ENCODE results near the gene SERP2.

SERP2 gene

GRCh38 chr13:44364345-44365000, 9.2 kb upstream of the SERP2 start:
- Histone ChIP-seq H3K36me3 (ENCODE audit: control insufficient read depth in 2 of 2, insufficient read depth in 1 of 2, low read length in 2 of 2) (no peaks in the 10 kb centered on the region), H3K4me1 (ENCODE audit: control insufficient read depth, insufficient read depth, low read length) (peaks cover 2% of the 10 kb centered on the region; the same call in 1 of the 2 replicates), H3K4me3 (ENCODE audit: low read depth, low read length) (no peak overlapping the region), H3K27ac (ENCODE audit: extremely low read depth, low read depth, low read length) (no peak overlapping the region), H3K9me3 (ENCODE audit: control insufficient read depth, insufficient read depth, low read depth, low read length) (no peaks in the 10 kb centered on the region)
- TF ChIP-seq ZNF544 (tag by site-specific recombination; IDR thresholded peaks at IDR 0.05) (no peak), ZNF311 (tag by site-specific recombination; IDR thresholded peaks at IDR 0.05; ENCODE audit: borderline replicate concordance) (no peak), ZNF391 (tag by site-specific recombination; IDR thresholded peaks at IDR 0.05; ENCODE audit: borderline replicate concordance, low read depth) (no peak), IKZF3 (tag by site-specific recombination; IDR thresholded peaks at IDR 0.05) (no peak), ZNF658 (tag by site-specific recombination; IDR thresholded peaks at IDR 0.05) (no peak), PBX3 (CRISPR knock-in tag; IDR thresholded peaks at IDR 0.05) (no peak), HOXA7 (CRISPR knock-in tag; IDR thresholded peaks at IDR 0.05; ENCODE audit: borderline replicate concordance) (no peak), ZNF626 (tag by site-specific recombination; IDR thresholded peaks at IDR 0.05) (no peak), ZNF211 (tag by site-specific recombination; IDR thresholded peaks at IDR 0.05; ENCODE audit: low read depth) (no peak)
- TF ChIP-seq, protein P1, sequence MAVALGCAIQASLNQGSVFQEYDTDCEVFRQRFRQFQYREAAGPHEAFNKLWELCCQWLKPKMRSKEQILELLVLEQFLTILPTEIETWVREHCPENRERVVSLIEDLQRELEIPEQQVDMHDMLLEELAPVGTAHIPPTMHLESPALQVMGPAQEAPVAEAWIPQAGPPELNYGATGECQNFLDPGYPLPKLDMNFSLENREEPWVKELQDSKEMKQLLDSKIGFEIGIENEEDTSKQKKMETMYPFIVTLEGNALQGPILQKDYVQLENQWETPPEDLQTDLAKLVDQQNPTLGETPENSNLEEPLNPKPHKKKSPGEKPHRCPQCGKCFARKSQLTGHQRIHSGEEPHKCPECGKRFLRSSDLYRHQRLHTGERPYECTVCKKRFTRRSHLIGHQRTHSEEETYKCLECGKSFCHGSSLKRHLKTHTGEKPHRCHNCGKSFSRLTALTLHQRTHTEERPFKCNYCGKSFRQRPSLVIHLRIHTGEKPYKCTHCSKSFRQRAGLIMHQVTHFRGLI (tag by site-specific recombination; IDR thresholded peaks at IDR 0.05): no peak
- TF ChIP-seq, protein P2, sequence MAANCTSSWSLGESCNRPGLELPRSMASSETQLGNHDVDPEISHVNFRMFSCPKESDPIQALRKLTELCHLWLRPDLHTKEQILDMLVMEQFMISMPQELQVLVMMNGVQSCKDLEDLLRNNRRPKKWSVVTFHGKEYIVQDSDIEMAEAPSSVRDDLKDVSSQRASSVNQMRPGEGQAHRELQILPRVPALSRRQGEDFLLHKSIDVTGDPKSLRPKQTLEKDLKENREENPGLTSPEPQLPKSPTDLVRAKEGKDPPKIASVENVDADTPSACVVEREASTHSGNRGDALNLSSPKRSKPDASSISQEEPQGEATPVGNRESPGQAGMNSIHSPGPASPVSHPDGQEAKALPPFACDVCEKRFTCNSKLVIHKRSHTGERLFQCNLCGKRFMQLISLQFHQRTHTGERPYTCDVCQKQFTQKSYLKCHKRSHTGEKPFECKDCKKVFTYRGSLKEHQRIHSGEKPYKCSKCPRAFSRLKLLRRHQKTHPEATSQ (tag by site-specific recombination; IDR thresholded peaks at IDR 0.05): no peak
- CTCF ChIA-PET: no interaction called here
- POLR2A ChIA-PET: no interaction called here

DNA sequence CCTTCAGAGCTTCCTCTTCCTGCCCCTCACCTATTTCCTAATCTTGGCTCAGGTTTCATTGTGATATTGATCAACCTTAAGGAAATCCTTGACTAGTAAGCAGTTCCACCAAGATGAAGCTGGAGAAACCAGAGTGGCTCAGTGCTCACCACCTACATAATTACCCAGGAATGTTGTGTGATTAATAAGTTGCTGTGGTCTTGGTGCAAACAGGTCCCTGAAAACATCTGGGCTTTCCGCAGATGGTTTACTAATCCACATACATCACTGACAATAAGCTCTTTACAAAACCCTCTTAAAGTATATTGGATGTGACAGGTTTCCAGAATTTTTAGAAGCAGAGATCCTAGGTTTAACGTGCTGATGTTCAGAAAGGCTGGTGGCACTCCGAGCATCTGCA, 8.6 kb upstream of the SERP2 start:
- Histone ChIP-seq H3K36me3 (ENCODE audit: control insufficient read depth in 2 of 2, insufficient read depth in 1 of 2, low read length in 2 of 2) (no peaks in the 10 kb centered on the region), H3K4me3 (ENCODE audit: low read depth, low read length) (no peak overlapping the region), H3K27ac (ENCODE audit: extremely low read depth, low read depth, low read length) (no peak overlapping the region), H3K9me3 (ENCODE audit: control insufficient read depth, insufficient read depth, low read depth, low read length) (no peaks in the 10 kb centered on the region), H3K4me1 (ENCODE audit: control insufficient read depth, insufficient read depth, low read length) (peaks cover 2% of the 10 kb centered on the region; the same call in 1 of the 2 replicates)
- CTCF ChIA-PET: no interaction called here
- POLR2A ChIA-PET: no interaction called here
- TF ChIP-seq SCRT1 (tag by site-specific recombination; IDR thresholded peaks at IDR 0.05; ENCODE audit: borderline replicate concordance) (no peak), ZNF335 (tag by site-specific recombination; conservative IDR thresholded peaks at IDR 0.05) (no peak), ZNF202 (tag by site-specific recombination; IDR thresholded peaks at IDR 0.05; ENCODE audit: borderline replicate concordance) (no peak), ZNF843 (tag by site-specific recombination; IDR thresholded peaks at IDR 0.05) (no peak), ZNF518A (tag by site-specific recombination; conservative IDR thresholded peaks at IDR 0.05; ENCODE audit: low read depth) (no peak)
- TF ChIP-seq, protein P3, sequence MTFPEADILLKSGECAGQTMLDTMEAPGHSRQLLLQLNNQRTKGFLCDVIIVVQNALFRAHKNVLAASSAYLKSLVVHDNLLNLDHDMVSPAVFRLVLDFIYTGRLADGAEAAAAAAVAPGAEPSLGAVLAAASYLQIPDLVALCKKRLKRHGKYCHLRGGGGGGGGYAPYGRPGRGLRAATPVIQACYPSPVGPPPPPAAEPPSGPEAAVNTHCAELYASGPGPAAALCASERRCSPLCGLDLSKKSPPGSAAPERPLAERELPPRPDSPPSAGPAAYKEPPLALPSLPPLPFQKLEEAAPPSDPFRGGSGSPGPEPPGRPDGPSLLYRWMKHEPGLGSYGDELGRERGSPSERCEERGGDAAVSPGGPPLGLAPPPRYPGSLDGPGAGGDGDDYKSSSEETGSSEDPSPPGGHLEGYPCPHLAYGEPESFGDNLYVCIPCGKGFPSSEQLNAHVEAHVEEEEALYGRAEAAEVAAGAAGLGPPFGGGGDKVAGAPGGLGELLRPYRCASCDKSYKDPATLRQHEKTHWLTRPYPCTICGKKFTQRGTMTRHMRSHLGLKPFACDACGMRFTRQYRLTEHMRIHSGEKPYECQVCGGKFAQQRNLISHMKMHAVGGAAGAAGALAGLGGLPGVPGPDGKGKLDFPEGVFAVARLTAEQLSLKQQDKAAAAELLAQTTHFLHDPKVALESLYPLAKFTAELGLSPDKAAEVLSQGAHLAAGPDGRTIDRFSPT (tag by site-specific recombination; IDR thresholded peaks at IDR 0.05): no peak
- TF ChIP-seq, protein P4, sequence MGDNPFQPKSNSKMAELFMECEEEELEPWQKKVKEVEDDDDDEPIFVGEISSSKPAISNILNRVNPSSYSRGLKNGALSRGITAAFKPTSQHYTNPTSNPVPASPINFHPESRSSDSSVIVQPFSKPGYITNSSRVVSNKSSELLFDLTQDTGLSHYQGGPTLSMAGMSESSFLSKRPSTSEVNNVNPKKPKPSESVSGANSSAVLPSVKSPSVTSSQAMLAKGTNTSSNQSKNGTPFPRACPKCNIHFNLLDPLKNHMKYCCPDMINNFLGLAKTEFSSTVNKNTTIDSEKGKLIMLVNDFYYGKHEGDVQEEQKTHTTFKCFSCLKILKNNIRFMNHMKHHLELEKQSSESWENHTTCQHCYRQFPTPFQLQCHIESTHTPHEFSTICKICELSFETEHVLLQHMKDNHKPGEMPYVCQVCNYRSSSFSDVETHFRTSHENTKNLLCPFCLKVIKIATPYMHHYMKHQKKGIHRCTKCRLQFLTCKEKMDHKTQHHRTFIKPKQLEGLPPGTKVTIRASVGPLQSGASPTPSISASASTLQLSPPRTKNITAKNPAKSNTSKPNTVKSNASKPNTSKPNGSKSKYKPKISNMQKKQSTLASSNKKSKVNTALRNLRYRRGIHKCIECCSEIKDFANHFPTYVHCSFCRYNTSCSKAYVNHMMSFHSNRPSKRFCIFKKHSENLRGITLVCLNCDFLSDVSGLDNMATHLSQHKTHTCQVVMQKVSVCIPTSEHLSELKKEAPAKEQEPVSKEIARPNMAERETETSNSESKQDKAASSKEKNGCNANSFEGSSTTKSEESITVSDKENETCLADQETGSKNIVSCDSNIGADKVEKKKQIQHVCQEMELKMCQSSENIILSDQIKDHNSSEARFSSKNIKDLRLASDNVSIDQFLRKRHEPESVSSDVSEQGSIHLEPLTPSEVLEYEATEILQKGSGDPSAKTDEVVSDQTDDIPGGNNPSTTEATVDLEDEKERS (tag by site-specific recombination; IDR thresholded peaks at IDR 0.05): no peak

All from HEK293 (cell line).